Measurements from ENCODE around the gene ARL3.

- TF ChIP-seq CTCF (IDR thresholded peaks at IDR 0.05; ENCODE audit: borderline replicate concordance, extremely low read depth, low read length, poor library complexity, severe bottlenecking) (peak; percentile 80), EZH2 (IDR thresholded peaks at IDR 0.05; ENCODE audit: borderline replicate concordance, low read depth, low read length, severe bottlenecking) (no peak)
Observed at GRCh38 chr10:102644646-102645387, 69.4 kb downstream of the ARL3 start.

Measured in DND-41 (cell line).